GM18517 (cell line): ENCODE data around the gene BLM.

Experiments used
- ATAC-seq: cut with Tn5 transposase; IDR thresholded peaks from one replicate; pipeline ENCODE4 v1.9.1; 2021; ENCODE audit warnings: mild to moderate bottlenecking, moderate library complexity; ENCODE audit not compliant: unreplicated experiment

BLM gene

DNA sequence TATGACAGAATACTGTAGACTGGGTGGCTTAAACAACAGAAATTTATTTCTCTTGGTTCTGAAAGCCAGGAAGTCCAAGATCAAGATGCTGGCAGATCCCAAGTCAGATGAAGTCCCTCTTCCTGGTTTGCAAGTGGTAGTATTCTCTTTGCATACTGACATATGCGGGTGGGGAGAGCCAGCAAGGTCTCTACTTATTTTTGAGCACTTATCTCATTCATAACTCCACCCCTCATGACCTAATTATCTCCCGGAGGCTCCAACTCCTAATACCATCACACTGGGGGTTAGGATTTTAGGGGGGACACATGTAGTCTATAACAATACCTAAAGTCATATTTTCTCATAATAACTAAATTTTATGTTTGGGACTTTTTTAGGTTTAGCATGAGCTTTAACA lies 65.3 kb downstream of the BLM start:
- no peak for ATAC-seq

DNA sequence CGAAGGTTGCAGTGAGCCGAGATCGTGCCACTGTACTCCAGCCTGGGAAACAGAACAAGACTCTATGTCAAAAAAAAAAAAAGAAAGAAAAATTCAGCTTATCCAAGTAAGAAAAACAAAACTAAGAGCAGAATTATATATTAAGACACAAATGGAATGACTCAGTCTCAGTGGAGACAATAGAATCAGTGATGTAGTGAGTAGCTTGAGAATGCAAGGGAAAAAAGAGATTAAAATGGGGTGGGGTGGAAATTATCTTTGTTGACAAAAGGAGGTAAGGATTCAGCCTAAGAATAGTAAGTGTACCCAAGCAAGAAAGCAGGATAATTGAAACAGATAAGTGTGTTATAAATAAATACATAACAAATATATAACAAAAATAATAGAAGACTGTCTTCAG lies 70.7 kb downstream of the BLM start:
- ATAC-seq: no peak

DNA sequence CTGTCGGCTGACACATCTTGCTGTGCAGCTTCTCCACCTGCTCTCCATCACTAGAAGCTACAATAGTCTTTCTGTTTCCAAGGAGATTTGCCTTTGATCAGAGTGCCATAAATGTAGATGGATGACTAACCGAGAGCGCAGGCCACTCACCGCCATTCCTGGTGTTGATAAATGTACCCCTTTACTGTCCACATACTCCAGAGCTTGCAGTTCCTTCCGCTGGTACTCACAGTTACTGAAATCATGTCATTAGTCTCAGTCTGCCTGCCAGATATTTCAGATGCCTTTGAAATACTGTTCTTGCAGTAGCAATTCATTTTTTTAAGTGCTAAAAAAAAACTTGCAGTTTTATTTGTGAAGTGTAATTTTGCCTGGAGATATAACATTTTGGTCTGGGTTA lies 72.3 kb downstream of the BLM start:
- ATAC-seq: no peak

DNA sequence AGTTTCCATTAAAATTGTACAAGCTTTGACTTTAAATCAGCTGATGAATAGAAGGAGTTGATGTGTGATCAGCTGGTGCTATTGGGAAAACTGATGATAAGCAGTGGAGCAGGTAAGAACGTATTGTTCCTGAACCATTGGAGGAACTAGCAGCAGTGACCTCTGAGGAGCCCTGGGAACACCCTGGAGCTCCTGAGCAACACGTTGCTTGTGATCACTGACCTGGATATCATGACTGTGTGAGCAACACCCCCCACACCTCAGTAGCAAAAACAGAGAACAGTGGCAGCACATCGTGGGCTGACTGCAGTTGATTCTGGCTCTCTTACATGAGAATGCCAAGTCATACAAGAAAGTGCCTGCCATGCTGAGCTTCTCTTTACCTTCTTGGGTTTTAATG lies 72.9 kb downstream of the BLM start:
- ATAC-seq: no peak

DNA sequence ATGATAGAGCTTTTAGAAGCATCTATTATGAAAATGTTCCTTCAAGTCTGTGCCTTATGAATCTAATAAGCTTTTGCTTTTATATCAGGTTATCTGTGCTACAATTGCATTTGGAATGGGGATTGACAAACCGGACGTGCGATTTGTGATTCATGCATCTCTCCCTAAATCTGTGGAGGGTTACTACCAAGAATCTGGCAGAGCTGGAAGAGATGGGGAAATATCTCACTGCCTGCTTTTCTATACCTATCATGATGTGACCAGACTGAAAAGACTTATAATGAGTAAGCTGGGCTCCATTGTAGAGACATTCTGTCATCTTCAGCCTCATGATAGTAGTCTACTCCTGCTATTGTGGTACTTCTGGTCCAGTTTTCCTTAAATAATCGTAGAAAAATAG lies 73.4 kb downstream of the BLM start:
- ATAC-seq: no peak

DNA sequence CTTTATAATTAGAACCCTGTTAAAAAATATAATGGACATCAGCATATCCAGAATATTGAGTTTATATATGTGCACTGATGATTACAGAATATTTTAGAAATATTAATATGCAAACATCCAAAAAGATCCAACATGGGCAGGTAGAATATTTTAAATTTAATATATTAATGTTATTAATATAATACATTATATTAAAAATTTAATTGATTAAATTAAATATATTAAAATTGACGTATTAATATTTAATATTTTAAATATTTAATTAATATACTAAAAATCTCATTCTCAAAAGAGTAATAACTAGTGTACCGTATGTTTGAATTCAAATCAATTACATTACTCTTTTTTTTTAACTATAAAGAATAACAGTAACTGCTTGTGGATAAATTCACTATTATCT lies 77.4 kb downstream of the BLM start:
- no peak for ATAC-seq

DNA sequence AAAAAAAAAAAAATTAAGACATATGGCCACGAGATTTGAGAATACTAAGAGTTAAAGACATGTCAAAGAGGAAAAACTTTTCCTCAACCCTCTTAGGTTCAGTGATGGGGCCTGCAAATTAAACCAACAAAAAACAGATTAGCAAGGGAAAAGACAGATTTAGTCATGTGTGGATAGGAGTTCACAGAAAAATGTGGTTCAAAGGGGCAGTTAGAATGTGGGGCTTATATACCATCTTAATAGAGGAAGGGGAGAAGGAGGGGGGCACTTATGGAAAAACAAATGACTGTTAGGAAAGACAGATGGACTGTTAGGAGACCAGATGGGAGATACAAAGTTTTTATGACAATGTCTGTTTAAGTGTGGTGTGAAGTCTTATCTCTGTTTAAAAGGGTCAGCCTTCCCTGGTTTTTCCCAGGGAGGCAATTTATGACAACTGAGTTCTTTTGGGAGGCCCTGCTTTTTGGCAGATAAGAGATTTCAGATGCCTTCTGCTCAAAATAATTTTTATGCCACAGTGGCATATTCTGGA lies 82.6 kb downstream of the BLM start:
- ATAC-seq: no peak

DNA sequence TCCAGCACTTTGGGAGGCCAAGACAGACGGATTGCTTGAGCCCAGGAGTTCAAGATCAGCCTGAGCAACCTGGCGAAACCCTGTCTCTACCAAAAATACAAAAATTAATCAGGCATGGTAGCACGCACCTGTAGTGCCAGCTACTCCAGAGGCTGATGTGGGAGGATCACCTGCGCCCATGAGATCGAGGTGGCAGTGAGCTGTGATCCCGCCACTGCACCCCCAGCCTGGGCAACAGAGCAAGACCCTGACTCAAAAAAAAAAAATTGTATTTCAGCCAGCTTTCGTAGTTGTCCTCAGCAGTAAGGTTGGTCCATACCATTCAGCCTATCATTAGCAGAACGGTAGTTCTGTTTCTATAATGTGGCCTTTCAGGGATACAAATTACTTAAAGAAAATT lies 84.7 kb downstream of the BLM start:
- ATAC-seq: no peak

DNA sequence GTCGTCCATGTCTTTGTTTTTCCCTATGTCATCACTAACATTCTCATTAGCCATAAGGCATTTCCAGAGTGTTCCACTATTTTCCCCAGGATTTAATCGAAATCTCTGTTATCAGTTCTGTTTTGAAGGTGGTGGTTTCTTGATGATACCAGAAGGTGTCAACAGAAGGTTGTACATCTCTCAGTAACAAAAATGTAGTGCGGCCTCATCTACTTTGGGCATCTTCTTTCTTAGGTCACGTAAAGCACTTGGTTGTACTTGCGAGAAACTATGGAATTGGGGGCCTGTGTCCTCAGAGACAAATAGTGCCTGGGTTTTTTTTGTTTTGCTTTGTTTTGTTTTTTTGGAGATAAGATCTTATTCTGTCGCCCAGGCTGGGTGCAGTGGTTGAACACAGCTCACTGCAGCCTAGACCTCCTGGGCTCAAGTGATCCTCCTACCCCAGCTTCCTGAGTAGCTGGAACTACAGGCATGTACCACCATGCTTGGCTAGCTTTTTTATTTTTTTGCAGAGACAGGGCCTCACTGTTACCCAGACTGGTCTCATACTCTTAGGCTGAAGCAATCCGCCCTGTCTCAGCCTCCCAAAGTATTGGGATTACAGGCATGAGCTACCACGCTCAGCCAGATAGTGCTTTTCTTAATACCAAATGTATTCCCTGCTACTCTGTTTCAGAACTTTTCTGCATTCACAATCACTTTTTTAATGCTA lies 90.1 kb downstream of the BLM start:
- ATAC-seq: no peak

DNA sequence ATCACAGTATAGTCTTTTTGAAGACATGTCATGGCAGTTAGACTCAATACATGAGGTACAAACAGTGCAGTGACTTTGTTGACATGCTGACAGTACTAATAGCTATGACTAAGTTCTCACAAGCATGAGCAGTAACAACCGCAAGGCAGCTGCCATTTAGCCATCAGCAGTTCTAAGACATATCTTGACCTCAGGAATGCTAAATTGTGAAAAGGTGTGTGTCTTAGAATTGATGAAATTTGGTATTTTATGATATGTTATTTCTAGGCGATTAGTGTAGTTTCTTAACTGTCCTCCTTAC lies 90.6 kb downstream of the BLM start:
- ATAC-seq: no peak

DNA sequence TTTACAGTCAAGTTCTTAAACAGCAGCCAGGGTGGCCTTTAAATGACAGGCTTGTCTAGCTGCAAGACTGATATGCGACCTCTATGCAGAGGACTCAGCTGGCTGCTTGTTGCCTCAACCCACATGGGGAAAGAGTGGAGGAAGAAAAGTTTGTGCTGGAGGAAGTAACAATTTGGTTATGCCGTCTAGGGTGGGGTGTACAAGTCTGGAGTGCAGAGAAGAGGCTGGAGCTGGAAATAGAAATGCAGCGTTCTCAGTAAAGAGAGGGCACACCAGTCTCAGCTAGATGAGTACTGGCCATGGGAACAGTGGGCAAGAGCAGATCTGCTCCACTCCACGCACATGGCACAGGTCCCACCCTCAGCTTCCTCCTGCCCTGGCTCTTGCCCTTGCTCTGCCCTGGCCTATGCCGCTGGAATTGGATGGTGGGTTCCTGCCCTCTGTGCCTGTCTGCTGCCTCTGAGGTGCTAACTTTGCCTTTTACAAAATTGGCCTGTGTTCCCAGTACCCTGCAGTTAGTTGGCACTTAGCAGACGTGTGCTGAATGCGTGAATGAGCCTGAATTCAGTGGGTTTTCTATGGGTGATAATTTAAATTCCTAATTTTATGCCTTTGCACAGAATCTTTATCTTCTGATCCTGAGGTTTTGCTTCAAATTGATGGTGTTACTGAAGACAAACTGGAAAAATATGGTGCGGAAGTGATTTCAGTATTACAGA lies 91.5 kb downstream of the BLM start:
- ATAC-seq: no peak

DNA sequence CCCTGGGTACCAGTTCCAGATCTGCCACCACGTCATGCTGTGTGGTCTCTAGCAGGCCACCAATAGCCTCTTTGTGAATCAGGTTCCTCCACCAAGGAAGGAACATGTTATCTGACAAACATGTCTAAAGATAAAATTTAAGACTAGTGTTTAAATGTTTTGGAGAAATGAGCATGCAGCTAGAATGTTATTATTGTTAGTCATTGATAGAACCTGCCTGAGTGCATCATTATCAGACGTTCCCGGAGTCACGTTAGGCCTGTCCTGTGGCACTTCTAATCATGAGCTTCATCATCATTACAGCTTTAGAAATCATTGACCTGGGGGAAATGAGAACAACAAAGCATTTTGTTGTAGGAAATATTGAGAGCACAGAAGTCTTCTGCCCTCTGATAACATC lies 92.4 kb downstream of the BLM start:
- no peak for ATAC-seq

DNA sequence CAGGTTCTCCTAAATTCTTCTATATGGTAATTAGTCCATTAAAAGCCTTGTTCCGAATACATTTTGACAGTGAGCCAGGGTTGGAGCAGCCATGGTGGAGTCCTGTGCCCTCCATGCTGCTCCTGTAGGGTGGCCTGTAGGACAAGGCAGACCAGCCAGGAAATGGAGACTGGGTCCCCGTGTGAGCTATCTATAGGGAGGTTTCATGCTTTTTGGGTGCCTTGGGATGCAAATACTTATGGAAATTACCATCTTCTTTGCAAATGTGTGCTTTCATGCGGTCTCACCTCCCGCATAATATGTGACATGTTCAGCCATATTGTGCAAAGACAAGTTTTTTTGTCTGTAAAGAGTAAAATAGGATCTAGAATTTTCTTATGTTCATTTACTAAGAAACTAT lies 93.2 kb downstream of the BLM start:
- ATAC-seq: no peak

DNA sequence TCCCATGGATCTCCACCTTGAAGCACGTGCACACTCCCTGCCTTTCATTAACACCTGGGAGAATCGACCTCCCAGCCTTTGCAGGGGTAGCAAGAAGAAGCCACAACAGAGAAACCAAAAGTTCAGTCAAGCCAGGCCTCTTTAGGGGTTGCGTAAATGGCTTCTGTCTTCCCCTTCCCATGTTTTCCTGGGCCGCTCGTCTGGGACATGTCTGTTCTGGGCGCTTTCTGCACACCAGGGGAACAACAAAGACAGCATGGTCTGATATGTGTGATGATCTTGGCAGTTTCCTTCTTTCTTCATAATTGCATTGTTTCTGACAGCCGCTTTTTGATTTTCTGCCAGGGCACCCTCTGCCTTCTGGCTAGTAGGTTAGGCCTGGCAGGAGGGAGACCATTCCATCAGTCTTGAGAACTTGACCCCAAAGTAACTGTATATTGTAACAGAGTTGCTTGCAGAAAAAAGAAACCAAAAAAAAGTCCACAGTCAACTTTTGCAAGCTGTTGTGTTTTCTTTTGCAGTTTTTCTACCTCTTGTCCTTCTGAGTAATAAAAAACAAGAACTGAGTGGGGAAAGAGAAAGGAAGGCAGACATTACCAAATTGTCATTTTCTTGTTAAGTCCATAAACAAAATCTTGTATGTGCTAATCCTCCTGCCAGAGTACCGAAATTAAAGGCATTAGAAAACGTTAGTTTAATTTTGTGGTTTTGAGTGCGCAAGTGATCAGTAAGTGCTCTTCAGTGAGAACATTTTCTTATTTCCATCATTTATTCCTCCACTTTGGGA lies 95.2 kb downstream of the BLM start:
- ATAC-seq: no peak

DNA sequence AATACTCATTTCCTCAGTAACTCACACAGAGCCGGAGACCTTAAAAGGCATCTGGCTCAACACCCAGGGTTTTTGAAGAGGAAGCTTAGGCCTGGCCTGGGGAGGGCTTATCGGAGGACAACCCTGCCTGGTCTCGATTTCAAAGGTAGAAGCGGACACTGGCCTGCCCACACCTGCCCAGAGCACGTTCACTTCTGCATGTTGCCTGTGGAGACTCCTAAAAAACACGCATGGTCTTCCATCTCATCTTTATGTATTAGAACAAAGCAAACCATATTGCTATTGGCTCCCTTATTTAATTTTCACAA lies 95.8 kb downstream of the BLM start:
- ATAC-seq: no peak

DNA sequence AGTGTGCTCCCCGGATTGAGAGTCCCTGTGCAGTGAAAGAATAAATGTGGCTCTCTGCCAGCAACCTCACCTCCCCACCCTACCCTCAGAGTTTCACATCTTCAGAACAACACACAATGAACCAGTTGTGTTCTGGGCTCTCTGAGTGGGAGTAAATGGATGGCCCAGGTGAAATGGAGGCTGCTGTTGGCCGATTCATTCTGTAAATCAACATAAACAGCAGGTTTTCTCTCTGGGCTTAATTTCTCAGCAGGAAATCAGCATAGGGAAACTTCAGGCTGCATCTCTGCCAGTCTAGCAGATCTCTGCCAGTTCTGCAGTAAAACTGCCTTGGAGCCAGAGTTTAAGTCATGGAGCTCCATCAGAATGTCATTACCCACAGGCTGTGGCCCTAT lies 96.6 kb downstream of the BLM start:
- ATAC-seq: no peak

DNA sequence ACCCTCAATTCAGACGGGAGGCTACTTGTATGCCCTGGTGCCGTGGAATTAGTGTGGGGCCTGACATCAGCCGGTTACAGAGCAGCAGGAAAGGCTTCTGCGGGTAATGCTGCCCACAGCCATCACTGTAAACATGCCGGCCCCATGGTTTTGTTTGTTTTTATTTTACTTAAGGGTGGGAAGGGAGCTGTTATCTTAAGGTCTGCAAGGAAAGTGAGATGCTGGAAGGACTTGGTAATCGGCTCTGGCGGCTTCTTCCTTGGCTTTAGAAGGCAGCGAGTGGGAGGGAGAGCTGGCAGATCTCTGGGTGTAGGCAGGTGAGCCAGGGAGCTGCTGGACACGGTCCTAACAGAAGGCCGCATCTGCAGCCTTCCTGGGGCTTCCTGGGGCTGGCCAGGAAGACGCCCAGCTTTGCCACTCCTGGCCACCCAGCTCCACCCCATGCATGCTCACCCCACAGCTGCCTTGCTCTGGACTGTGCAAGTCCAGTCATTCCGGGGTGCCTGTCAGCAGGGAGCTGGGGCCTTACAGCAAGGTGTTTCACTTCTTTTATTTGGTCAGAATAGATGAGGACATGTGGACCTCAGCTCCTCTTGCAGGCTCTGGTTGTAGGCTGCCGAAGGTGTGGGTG lies 97.2 kb downstream of the BLM start:
- ATAC-seq: no peak

DNA sequence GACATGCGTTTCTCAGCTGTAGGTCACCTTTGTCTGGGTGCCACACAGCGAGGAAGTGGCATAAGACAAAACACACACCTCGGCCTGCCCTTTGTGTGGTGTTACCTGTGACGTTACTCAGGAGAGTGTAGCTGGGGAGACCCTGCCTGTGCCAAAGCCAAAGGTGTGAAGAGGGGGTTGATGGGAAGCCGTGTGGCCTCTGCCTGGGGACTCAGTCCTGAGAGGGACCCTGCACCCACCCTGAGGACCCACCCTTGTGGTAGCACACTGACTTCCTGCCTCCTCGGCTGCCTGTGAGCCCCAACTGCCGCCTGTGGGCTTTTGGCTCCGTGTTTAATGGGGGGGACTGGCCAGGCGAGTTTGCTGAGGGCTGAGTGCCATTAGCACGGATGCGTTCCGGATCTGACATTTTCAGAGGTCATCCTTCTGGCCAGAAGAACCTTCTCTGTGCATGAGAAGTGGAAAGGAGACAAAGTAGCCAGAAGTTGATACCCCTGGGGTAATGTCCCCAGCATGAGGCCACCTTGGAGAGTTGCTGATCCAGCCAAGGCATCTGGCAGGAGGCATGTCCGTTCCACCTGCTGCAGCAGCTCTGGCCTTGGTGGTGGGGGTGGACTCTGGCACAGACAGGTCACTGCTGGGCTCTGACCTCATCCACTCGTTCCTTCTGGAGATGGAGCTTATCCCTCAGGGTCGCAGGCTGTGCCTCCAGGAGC lies 99.4 kb downstream of the BLM start:
- ATAC-seq: no peak

DNA sequence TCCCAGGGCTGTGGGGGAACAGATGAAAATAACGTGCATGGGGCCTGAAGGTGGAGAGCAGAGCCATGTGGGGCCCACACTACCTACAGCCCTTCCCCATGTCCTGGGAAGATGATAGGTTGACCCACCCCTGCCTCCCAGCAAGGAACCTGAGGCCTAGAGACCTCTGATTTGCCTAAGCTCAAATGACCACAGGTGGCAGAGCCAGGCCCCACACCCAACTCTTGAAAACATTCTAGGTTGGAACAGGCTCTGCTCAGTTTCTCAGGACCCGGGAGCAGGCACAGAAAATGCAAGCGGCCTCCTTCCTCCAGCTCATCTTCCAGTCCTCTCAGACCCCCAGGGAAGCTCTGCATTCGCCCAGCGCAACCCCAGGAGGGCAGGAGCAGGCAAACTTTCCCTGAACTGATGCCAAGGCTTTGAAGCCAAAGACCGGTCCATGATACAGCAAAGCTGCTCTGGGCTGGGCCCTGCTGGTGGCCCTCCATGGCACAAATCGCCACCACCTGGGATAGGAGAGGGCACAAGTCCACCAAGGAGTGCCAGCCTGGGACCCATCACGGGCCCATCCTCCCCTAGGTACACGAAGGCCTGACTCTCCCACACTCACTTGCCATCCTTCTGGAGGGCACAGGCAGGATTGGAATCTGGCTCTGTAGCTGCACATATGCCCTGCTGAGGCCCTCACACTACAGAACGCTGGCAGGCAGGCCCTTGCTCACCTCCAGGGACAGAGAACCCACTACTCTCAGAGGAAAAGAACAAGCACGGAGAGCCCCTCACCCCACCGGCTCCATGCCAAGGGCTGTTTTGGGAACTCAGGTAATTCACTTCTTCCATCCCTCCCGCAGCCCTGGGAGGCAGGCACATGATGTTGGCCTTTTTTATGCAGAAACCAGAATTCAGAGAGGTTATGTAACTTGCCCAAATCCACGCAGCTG lies 100.2 kb downstream of the BLM start:
- no peak for ATAC-seq
